ENCODE results near the gene RBP4. TPM values are rescaled to one million over a fixed set of nuclear protein-coding genes. Genes with fewer than 3 reads are reported as not detected.

RBP4 gene
- 5.0 to 10.3 TPM (median 8.8 TPM) in 5 replicates for total RNA-seq (2022; extraction: Qiagen RNA extraction)

GRCh38 chr10:93601146-93601773 lies at the start of gene RBP4:
RBP4 (minus strand) TSS chr10:93601235; CDS start chr10:93601028, 207 bp downstream.

DNA sequence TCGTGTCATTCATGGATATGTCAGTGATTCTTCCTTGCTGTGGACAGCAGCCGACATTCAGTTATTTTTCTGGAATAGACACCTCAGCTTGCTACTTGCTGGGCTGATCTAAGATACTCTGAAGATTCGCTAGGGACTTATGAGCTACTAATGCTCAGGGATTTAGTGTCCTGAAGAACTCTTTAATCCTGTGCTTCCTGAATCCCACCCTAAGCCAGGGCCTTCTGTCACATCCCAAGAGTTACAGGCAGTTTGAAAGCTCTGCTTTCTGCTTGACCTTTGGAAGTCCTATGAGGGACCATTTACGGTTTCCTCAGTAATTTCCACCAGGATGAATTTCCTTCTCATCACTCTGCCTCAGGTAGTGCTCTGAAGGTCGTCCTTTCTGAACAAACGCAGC lies 11.3 kb upstream of the RBP4 start, which contains the start of gene PDE6C:
Gene PDE6C (plus strand): TSS at position 227 of the 400 bp plus-strand sequence. CDS start 189 bp downstream, outside the sequence.

GRCh38 chr10:93566435-93567276 lies 34.4 kb downstream of the RBP4 start, which contains the start of gene FFAR4:
FFAR4 (plus strand) TSS chr10:93566665; CDS start chr10:93566721, 56 bp downstream.

Other genes with a start within 250 kb of the RBP4 start
- 175 to 250 TPM (median 213 TPM) in 5 replicates for gene MYOF, start 118.9 kb downstream of the RBP4 start, total RNA-seq (2022; extraction: Qiagen RNA extraction)
- gene CEP55, start 104.6 kb downstream of the RBP4 start, total RNA-seq (2022; extraction: Qiagen RNA extraction) = 55.6 to 80.3 TPM (median 65.6 TPM) in 5 replicates
- gene FFAR4, start 34.6 kb downstream of the RBP4 start, total RNA-seq (2022; extraction: Qiagen RNA extraction) = 0.14 to 0.25 TPM (median 0.22 TPM) in 5 replicates
- not detected in 5 replicates for gene PDE6C, start 11.3 kb upstream of the RBP4 start, total RNA-seq (2022; extraction: Qiagen RNA extraction)
- gene FRA10AC1, start 101.4 kb upstream of the RBP4 start, total RNA-seq (2022; extraction: Qiagen RNA extraction) = 5.3 to 6.6 TPM (median 5.8 TPM) in 5 replicates
- not detected in 5 replicates for gene LGI1, start 156.7 kb upstream of the RBP4 start, total RNA-seq (2022; extraction: Qiagen RNA extraction)

Data from A549 treated with CORT108297 at 1 μM for 4 hours (cell line).